Measurements from ENCODE around the gene TMEM168.
"Not testable (repeated sequence)": the region's sequence is repeated elsewhere in the genome, so short reads cannot be mapped to it uniquely, and the experiment has no call there.

Gene TMEM168

DNA sequence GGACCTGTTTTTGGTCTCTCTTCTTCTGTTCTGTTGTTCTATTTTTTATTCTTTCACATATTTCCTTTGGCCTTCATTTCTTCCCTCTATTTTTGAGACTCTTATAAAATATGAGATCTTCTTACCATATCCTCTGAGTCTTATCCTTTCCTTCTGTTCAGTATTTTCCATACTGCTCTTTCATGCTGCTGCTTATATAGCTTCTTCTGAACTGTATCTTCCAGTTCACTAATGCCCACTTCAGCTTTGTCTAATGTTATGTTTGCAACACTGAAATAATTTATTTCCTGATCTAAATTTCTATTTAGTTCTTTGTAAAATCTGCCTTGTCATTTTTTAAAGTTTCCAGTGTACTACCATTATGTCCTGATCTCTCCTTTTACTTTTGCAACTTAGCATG is 12.8 kb downstream of the TMEM168 start:
- no peak for DNase-seq

DNA sequence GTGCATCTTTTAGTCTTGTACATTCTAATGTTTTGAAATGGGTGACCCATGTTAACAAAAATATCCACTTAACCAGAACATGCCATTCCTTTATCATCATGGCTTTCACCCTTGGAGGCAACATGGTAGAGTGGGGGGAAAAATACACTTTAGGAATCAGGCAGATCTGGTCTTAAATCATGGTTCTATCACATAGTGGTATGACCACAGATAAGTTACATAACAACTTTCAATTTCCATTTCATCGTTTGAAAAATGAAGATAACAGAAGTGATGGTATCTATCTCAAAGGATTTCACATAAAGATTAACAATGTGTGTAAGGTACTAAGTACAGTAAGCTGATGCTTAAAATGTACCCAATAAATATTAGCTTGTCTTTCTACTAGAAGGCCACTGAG is 19.0 kb downstream of the TMEM168 start:
- DNase-seq, result no peak

DNA sequence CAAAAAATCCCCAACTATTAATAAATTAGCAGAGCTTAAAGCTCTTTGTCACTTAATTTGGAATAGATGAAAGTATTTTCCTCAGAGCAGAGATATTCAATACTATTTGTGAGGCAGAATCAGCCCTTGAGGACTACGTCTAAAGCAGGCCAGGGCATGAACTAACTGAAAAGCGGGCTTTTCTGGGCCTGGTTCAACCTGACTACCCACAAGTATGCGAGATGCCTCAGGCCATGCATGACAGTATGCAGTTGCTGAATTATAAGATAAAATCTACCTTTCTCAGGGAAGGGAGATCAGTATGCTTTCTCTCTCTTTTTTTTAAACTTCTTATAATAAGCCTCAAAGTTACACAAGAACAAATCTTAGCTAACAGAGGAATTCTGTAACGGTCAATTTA is 20.1 kb downstream of the TMEM168 start:
- DNase-seq, result no peak

DNA sequence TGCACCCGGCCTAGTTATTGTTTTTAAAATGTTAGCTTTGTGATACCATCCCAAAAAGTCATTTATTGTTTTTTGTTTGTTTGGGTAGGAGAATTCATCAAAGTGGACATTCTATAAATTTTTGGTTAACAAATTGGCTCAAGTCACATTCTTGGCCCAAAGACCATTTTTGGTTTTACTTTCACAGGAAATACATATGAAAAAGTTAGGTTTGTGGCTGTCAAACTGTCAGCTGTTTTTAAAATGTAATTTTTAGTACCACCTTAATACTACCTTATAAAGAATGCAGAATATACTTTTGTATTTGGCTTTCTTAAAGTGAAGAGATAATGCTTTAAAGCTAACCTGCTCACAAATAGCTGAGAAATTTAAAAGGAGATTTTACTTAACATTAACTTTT is 25.1 kb downstream of the TMEM168 start:
- no peak for DNase-seq

DNA sequence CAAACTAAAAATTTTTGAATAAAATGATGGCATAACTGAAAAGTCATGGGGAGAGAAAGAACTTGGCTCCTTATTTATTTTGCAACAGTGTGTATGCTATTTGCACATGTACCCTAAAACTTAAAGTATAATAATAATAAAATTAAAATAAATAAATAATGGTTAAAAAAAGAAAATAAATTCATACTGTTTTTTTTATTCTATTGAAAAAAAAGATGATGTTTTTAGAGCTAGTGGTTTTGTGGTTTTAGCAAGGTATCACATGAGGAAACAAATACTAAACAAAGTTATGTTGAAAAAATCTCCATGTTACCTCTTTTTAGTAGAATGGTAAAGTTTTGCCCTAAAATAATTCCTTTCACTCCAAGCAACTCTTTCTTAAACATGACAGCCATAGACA is 26.2 kb downstream of the TMEM168 start:
- no peak for DNase-seq

DNA sequence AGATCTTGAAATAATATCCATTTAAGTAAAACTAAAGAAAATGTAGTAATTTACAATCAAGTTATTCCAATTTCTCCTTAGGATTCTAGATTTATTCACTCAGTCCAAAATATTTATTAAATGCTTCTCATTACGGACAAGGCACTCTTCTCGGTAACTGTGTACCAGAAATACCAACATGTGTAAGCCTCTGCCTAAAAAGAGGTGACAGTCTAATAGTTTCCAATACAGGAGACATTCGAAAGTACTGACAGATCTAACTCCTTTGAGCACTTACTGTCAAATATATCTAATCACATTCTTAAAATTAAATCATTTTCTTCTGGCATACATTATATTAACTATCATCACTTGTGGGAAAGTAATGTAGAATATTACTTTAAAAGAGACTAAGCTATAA is 26.9 kb downstream of the TMEM168 start:
- DNase-seq, result no peak

DNA sequence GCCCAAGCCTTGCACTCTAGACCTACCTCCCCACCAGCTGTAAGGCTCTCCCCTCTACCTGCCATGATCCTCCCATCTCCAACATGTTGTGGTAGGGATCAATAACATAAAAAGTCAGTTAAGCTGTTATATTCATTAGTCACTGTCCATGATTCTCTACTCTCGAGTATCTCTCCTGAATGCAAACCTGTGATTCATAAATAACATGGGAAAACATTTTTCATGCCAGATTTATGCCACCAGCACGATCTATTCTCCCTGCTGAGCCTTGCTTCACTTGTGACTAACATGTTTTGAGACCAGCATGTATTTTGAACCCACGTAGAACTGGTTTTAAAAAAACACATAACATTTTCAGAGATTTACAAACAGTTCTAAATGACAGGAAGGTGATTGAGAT is 30.3 kb downstream of the TMEM168 start:
- no peak for DNase-seq

DNA sequence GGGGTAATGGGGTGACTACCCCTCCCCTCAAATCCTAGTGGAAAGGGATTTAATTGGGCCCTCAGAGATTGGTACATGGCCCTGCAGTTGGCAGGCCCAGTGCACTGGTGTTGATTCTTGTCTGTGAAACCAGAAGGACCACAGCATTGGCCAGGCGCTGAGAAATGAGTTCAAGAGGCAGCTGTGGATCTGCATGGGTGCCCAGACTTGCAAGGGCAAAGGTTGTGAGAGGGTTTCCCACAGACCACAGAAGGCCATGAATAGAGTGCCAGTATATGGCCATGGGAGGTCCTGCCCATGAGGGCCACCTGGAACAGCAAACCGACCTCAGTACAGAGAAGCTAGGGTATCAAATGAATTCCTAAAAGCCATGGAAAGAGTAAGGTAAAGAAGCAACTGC is 32.9 kb downstream of the TMEM168 start:
- no peak for DNase-seq

DNA sequence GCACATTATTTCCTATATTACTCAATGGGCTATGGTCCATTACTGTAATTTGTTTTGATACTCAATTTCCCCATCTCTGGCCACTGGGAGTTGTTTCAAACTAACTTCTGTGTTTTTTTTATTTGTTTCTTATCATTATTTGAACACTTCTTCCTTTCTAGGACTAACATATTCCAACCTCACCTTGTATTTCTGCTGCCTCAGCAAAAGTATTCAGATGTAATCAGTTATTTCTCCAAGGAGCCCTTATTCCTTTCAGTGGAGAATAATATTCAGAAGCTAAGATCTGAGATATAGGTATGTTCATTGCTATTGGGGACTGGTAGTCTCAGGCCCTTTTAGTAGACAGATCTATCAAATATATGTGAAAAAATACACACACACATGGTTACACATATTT is 36.9 kb downstream of the TMEM168 start:
- no peak for DNase-seq

DNA sequence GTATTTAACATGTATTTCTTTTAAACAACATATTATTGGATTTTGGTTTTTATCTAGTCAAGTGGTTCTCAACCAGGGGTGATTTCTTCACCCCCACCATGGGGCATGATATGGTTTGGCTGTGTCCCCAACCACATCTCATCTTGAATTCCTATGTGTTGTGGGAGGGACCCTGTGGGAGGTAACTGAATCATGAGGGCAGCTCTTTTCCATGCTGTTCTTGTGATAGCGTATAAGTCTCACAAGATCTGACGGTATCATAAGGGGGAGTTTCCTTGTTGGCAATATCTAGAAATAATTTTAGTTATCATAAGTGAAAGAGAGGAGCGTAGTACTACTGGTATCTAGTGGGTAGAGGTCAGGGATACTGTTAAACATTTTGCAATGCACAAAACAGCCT is 37.6 kb downstream of the TMEM168 start:
- no peak for DNase-seq

DNA sequence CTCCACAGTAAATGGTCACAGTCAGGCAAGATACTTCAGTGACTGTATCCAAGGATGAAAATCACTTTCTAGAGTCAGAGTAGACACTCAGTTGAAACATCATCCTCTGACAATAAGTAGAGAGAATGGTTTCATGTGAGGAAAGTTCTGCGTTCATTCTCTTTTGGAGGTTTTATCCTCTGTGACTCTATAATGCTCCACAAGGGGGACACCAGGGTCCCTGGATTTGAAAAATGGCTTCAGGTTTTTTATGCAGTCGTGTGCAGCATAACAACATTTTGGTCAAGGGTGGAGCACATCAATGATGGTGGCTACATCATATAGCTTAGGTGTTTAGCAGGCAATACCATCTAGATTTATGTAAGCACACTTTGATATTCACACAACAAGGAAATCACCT is 40.4 kb downstream of the TMEM168 start:
- no peak for DNase-seq

DNA sequence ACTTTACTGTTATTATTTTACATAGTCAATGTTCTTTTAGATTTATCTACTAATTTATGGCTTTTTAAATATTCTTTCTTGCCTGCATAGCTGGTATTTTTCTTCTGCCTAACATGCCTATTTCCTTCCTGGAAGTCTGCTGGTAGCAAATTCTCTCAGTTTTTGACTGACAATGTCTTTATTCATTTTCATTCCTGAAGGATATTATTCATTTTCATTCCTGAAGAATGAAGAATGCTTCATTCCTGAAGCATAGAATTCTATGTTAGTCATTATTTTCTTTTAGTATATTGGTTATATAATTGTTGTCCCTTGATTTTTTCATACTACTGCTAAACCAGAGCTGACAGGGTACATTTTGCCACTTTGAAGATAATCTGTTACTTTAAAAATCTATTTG is 41.8 kb downstream of the TMEM168 start:
- no peak for DNase-seq

DNA sequence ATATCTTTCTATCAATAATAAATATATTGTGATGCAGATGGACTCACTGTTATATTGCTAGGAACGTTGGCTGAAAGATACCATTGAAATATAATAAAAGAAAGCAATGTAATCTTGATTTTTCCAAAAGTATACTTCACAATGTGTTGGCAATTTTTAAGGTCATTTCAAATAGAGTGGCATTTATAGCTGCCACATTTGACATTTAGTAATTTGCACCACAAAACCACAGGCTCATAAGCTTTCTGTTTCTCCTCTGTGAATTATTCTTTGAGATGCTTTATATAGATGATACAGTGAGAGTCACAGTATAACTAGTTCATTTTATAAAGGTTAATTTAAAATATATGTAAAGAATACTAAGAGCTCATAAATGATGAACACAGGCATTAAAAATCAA is 44.6 kb downstream of the TMEM168 start:
- DNase-seq, result no peak

DNA sequence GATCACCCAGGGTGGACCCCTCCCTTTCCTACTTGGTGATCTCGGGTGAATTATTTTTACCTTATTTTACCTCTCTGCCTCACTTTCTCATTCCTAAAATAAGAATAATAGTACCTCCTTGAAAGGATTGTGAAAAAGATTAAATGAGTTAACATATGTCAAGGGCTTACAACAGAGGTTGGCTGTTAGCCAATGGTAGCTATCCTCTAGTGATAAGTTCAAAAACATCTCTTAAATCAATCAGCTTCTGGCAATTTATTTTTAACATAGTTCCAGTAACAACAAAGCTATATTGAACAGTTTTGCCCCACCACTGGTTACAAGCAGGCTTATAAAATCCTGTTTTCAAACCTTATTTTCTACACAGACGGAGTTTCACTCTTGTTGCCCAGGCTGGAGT is 45.4 kb downstream of the TMEM168 start:
- no peak for DNase-seq

DNA sequence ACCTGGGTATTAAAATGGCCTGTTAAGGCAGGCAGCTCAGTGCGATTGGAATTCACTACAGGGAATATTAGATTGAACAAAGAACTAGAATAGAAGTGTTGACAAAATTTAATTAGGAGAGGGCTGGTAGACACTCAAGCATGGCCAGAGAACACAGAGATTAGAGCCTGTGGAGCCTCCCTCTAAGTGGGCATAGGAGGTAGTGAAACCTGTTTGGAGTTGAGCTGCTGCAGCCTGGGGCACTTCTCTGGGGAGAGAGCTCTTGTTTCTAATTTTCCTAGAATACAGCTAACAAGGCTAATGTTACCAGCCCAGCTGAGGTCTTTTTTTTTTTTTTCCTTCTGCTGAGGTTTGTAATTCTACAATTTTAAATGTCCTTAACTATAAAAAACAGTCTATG is 46.4 kb downstream of the TMEM168 start:
- no peak for DNase-seq

DNA sequence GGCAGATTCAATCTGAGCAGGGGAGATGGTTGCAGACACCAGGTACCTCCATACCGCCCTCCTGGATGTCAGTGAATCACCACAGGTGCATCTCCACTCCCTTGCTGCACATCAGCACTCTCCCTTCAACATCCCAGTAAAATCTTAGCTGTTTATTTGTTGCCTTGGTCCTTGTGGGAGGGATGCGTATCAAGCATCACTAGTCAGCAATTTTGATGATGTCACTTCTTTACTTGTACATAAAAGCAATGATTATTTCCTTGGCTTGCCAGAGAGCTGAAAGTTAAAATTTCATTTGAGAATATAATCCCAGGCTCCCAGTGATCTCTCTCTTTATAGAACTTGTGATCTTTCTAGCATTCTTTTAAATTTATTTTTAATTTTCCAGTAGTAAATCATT is 49.5 kb downstream of the TMEM168 start:
- no peak for DNase-seq

DNA sequence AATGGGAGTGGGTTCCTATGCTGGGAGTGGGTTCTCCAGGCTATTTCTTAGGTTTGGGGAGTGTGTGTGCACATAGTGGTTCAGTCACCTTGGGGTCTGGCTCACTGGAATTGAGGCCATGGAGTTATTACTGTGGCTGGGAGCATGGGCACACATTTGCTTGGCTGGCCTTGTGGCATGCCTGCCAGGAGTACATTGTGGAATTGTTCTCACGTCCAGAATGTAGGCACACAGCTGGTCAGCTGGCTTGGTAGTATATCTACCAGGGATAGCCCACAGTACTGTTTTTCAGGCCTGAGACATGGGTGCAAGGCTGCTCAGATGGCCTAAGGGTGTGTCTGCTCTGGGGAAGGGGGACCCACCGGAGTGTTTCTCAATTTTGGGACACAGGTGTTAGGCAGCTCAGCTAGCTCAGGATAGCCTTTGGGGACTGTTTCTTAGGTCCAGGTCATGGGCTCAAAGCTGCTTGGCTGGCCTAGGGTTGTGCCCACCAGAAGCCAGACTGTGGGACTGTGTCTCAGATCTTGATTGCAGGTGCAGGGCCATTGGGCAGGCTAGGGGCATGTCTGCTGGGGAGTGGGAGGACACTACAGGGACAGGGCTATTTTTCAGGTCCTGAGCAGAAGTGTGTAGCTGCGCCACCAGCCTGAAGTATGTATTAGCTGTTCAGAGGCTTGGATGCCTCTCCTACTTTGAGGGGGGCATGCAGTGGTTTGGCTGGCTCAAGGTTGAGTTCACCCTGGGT is 50.6 kb downstream of the TMEM168 start:
- DNase-seq, result no peak

DNA sequence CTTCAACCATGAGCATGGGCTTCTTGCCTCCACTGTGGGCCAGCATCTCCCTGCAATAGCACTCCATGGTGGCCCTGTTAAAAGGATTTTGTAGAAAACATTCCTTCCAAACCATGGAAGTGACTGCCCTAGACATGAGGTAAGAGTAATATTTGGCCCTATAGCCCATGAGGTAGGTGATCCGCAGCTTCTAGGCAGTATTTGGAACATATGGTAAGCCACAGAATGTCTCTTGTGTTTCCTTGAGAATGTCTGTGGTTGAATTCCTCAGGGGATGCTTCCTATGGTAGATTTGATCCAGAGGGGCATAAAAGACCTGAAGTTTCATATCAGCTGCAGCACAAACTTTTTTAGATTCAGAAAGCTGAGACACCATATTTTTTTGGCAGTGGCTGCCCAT is 54.9 kb downstream of the TMEM168 start:
- DNase-seq, result no peak

DNA sequence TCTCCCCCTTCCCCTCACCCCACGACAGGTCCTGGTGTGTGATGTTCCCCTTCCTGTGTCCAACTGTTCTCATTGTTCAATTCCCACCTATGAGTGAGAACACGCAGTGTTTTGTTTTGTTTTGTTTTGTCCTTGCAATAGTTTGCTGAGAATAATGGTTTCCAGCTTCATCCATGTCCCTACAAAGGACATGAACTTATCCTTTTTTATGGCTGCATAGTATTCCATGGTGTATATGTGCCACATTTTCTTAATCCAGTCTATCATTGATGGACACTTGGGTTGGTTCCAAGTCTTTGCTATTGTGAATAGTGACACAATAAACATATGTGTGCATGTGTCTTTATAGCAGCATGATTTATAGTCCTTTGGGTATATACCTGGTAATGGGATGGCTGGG is 58.9 kb downstream of the TMEM168 start:
- DNase-seq, result not testable (repeated sequence)

DNA sequence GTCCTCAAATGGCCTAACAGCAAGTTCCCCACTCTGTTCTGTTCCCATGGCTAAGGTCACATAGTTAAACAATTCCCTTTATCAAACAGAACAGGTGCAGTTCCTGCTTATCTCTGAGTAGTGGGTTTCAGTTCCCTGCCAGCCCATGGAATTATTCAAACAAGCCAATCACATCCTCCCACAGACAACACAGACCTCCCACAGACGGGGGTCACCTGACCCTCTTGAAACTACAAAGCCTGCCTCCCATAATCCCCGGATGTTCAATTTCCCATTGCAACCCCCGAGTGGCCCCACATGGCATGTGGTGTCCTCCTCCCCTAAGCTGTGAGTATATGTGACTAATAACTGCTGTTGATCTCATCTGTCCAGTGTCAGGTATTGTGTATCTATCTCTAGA is 64.1 kb downstream of the TMEM168 start:
- no peak for DNase-seq

DNA sequence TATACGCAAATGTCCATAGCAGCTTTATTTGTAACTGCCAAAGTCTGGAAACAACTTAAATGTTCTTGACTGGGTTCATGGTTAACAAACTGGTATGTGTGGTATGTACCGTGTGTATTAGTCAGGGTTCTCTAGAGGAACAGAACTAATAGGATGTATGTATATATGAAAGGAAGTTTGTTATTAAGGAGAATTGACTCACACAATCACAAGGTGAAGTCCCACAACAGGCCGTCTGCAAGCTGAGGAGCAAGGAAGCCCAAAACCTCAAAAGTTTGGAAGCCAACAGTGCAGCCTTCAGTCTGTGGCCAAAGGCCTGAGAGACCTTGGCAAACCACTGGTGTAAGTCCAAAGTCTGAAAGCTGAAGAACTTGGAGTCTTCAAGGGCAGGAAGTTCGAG is 66.8 kb downstream of the TMEM168 start:
- DNase-seq, result no peak

DNA sequence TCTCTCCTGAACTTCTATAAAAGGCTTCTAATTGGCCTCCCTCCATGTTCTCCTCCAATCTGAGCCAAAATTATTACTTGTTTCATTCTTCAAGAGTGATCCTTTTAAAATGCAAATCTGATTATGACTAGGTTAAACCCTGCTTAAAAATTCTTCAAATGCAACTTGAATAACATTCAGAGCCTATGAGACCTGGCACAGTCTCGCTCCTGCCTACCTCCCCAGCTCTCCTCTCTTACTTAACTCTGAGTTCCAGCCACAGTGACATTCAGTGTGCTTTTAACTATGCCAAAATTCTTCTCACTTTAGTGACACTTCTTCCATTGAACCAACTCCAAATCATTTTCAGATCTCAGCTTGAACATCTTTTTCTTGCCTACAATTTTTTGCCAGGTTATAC is 68.8 kb downstream of the TMEM168 start:
- no peak for DNase-seq

DNA sequence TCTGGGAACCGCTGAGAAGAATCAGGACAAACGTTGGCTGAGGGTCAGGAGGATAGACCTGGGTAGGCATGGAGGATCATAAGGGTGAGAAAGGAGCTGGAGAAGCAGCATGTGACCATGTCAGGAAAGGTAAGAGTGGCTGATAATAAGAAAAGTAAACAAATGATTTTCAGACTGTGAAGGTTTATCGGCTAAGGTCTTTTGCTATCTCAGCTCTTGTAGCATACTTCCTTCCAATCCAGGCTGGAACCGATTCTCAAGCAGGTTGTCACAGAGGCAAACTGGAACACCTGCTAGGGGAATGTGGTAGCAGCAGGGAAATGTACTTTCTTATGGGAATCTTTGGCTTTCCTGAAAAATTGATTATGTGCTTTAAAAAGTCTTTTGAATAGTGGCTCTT is 74.7 kb downstream of the TMEM168 start:
- no peak for DNase-seq

DNA sequence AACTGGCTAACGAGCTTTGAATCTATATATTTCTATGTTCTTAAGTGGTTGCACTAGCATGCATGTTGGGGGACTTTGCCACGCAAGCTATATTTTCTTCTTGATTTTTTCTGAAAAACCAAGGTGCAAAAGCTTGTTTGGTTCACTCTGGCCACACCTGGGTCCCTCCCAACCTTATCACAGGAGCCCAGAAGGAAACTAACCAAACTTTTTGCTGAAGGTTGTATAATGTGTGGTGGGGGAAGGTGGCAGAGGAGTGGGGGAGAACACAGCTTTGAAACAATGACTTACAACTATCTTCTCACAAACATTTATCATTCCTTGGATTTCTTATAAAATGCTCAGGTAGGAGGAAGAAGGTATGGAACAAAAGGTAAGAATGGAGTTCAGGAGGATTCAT is 75.3 kb downstream of the TMEM168 start:
- DNase-seq, result no peak
